Measurements from ENCODE around the gene NCOA6.
"Not testable (repeated sequence)": the region's sequence is repeated elsewhere in the genome, so short reads cannot be mapped to it uniquely, and the experiment has no call there.

DNA sequence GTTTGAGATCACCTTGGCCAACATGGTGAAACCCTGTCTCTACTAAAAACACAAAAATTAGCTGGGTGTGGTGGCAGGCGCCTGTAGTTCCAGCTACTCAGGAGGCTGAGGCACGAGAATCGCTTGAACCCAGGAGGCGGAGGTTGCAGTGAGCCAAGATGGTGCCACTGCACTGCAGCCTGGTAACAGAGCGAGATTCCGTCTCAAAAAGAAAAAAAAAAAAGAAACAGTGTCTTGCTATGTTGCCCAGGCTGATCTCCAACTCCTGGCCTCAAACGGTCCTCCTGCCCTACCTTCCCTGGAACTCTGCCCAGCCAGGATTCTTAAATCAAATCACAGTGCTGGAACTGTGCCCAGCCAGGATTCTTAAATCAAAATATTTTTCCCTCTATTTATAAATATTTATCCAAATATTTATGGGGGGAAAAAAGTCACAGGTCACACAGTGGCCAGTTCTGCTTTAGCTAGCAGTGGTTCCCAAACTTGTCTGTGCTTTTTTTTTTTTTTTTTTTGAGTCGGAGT is 17.4 kb downstream of the NCOA6 start:
- TF ChIP-seq, protein P1, sequence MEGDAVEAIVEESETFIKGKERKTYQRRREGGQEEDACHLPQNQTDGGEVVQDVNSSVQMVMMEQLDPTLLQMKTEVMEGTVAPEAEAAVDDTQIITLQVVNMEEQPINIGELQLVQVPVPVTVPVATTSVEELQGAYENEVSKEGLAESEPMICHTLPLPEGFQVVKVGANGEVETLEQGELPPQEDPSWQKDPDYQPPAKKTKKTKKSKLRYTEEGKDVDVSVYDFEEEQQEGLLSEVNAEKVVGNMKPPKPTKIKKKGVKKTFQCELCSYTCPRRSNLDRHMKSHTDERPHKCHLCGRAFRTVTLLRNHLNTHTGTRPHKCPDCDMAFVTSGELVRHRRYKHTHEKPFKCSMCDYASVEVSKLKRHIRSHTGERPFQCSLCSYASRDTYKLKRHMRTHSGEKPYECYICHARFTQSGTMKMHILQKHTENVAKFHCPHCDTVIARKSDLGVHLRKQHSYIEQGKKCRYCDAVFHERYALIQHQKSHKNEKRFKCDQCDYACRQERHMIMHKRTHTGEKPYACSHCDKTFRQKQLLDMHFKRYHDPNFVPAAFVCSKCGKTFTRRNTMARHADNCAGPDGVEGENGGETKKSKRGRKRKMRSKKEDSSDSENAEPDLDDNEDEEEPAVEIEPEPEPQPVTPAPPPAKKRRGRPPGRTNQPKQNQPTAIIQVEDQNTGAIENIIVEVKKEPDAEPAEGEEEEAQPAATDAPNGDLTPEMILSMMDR (IDR thresholded peaks at IDR 0.05; ENCODE audit: poor library complexity, severe bottlenecking): not testable (repeated sequence)
- not testable (repeated sequence) for TF ChIP-seq EZH2 (IDR thresholded peaks at IDR 0.05; ENCODE audit: borderline replicate concordance, insufficient read depth, low read length, poor library complexity, severe bottlenecking); EP300 (conservative IDR thresholded peaks at IDR 0.05; ENCODE audit: poor library complexity, severe bottlenecking); POLR2AphosphoS5 (IDR thresholded peaks at IDR 0.05); SMC3 (conservative IDR thresholded peaks at IDR 0.05; ENCODE audit: poor library complexity); TAF1 (IDR thresholded peaks at IDR 0.05; ENCODE audit: low read depth)
